Testis (tissue), 2 donors: Measurements from ENCODE around the gene GBA3.

Experiments used
- POLR2A ChIP-seq: fragments of 450-650 bp; IDR thresholded peaks from one replicate; pipeline ENCODE4 v1.6.1; 2017; ENCODE audit warnings: antibody characterized with exemption, mild to moderate bottlenecking, moderate library complexity
- TF ChIP-seq, protein P1 (sequence below), 3 experiments: fragments of 450-650 bp in 2 of 3; fragments of 200-600 bp in 1 of 3; sonication (generic) in 1 of 3; IDR thresholded peaks; one replicate each; pipeline ENCODE4 v1.5.1; 2016 to 2019; ENCODE audit warnings: antibody characterized with exemption in 3 of 3, mild to moderate bottlenecking in 2 of 3, moderate library complexity in 1 of 3

DNA sequence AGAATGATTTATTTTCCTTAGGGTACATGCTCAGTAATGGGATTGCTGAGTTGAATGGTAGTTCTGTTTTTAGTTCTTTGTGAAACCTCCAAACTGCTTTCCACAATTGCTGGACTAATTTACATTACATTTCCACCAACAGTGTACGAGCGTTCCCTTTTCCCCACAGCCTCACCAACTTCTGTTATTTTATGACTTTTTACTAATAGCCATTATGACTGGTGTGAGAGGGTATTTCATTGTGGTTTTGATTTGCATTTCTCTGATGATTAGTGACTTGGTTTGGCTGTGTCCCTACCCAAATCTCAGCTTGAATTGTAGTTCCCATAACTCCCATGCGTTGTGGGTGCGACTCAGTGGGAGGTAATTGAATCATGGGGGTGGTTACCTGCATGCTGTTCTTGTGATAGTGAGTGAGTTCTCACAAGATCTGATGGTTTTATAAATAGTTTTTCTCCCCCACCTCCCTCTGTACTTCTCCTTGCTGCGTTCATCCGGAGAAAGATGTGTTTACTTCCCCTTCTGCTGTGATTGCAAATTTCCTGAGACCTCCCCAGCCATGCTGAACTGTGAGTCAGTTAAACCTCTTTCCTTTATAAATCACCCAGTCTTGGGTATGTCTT lies 95.1 kb downstream of the GBA3 start:
- TF ChIP-seq, protein P1, sequence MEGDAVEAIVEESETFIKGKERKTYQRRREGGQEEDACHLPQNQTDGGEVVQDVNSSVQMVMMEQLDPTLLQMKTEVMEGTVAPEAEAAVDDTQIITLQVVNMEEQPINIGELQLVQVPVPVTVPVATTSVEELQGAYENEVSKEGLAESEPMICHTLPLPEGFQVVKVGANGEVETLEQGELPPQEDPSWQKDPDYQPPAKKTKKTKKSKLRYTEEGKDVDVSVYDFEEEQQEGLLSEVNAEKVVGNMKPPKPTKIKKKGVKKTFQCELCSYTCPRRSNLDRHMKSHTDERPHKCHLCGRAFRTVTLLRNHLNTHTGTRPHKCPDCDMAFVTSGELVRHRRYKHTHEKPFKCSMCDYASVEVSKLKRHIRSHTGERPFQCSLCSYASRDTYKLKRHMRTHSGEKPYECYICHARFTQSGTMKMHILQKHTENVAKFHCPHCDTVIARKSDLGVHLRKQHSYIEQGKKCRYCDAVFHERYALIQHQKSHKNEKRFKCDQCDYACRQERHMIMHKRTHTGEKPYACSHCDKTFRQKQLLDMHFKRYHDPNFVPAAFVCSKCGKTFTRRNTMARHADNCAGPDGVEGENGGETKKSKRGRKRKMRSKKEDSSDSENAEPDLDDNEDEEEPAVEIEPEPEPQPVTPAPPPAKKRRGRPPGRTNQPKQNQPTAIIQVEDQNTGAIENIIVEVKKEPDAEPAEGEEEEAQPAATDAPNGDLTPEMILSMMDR (IDR thresholded peaks at IDR 0.05): no peak
- no peak for TF ChIP-seq POLR2A
